Jurkat, Clone E6-1 (cell line): Measurements from ENCODE around the gene CKB.
"Not testable (repeated sequence)": the region's sequence is repeated elsewhere in the genome, so short reads cannot be mapped to it uniquely, and the experiment has no call there.

ENCODE experiments used
- DNase-seq: peaks from one replicate; pipeline ENCODE4 v3.0.0-alpha.2; 2011; ENCODE audit warnings: low read depth, low spot score
- H3K4me3 ChIP-seq: 2 replicates; pipeline ENCODE4 v1.5.1; 2011; ENCODE audit warnings: mild to moderate bottlenecking, low read length, control low read depth, moderate library complexity

Gene CKB

DNA sequence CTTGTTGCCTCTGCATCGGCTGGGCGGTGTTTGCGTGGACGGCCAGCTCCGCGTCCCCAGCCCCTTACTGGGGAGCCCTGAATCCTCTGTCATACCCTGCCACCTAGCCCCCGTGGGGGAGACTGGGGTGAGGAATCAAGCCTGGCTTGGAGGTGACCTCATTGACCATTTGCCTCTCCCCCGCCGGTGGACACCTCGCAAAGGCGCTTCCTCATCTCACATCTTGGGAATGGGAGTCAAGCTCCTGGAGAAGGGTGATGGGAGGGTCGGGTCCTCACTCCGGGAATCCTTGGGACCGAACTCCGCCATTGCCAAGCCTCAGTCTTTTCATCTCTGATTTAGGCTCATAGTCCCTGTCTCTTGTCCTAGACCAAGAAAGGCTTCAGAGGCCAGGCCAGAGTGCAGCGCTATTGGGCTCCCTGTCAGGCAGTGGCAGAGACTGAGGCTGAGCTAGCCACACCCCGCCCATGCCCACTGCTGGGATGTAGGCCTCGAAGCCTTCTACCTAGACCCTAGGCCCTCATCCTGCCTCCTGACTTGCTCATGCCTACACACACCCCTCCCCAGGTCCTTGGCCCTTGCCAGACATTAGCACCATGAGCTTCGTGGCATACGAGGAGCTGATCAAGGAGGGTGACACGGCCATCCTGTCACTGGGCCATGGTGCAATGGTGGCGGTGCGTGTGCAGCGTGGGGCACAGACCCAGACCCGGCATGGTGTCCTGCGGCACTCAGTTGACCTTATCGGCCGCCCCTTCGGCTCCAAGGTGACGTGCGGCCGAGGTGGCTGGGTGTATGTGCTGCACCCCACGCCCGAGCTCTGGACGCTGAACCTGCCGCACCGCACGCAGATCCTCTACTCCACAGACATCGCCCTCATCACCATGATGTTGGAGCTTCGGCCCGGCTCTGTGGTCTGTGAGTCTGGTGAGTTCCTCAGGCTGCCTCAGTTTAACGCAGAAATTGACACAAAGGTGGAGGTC is 7.0 kb upstream of the CKB start:
- H3K4me3 ChIP-seq: peak overlapping the region; percentile 80
- no peak for DNase-seq

GRCh38 chr14:103528587-103529382 is 6.2 kb upstream of the CKB start, which contains the start of gene TRMT61A:
Gene TRMT61A, plus strand, starts transcription at chr14:103529196. Its CDS starts 783 bp downstream, at chr14:103529979.
- H3K4me3 ChIP-seq: peak within 1 kb of the TSS; percentile 80
- DNase-seq: peak; percentile 58

- DNase-seq: no peak
- H3K4me3 ChIP-seq: peak overlapping the region; percentile 80
Measured at GRCh38 chr14:103528146-103528586, 5.5 kb upstream of the CKB start.

DNA sequence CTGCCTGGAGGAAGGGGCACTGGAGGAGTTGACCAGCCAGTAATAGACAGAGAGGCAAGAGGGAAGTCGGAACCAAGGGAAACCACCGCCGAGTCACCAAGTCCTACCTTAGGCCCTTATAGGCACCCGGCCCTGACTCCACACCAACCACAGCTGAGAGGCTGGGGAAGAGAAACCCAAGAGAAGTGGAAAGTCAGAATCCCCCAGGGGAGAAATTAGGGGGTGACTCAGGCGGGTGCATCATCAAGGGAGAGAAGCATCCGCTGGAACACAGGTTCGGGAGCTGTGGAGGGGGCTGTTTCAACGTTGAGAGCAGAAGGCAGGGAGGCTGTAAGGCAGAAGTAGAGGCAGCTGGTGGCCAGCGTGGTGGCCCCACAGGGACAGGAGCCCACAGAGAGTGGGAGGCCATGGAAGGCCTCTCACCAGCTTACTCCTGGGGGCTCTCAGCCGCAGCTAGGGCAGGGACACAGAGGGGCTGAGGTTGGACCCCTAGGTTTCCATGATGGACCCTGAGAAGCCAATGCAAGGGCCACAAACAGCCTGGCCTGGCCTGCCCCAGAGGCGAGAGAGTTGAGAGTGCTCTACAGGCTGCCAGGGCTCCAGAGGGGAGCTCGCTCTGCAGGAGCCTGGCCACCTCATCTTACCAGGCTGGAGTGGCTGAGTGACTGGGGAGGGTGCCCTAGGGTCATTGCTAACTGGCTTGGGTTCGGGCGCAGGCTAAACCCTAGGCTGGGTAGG is 4.9 kb upstream of the CKB start:
- DNase-seq: no peak
- no peak overlapping the region; the same call in 1 of the 2 replicates for H3K4me3 ChIP-seq

- no peak for DNase-seq
- H3K4me3 ChIP-seq: no peak overlapping the region
Measured at GRCh38 chr14:103526914-103527248, 4.3 kb upstream of the CKB start.

DNA sequence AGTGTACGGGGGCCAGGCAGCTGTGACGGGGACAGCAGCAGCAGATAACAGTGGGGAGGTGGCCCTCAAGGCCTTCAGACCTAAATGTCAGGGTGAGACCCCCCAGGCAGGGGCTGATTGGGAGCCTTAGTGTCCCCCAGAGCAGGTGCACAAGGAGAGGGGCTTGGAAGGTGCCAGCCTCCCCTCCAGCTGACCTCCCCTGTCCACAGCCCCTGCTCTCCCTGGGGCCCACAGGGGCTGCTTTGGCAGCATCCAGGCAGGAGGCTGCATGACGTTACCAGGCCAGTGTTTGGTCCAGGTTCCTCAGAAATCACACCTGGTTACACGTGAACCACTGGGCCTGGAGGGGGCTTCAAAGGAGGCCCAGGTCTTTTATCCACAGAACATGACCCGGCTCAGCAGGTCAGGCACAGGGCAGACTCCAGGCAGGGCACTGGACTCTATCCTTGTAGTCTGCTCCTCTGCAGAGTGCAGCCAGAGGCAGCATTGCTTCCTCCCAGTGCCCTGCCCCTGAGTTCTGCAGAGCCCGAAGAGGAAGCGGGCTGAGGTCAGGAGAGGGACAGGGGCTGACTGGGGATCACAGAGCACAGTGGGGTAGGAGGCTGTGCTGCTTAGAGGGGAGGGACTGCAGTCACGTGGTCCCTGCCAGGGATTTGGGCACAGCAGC is 3.8 kb upstream of the CKB start:
- H3K4me3 ChIP-seq: no peak overlapping the region
- no peak for DNase-seq

DNA sequence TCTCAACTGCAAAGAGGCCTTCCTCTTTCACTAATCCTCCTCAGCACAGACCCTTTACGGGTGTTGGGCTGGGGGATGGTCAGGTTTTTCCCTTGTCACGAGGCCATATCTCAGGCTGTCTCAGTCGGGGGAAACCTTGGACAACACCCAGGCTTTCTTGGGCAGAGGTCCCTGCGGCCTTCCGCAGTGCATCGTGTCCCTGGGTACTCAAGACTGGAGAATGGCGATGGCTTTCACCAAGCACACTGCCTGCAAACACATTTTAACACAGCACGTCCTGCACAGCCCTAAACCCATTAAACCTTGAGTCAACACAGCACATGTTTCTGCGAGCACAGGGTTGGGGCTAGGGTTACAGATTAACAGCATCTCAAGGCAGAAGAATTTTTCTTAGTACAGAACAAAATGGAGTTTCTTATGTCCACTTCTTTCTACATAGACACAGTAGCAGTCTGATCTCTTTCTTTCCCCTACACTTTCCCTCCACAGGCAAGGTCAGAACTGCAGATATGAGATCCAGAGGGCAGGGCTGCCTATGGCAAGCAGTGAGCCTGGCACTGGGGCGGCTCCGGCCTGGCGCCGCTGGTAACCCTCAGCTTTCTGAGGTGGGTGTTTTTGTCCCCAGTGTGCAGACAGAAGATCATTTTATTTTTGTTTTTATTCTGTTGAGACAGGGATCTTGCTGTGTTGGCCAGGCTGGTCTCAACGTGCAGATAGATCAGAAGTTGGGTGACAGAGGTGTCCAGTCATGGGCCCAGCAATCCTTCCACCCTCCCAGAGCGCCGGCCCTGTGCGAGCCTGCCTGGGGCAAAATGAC is 3.0 kb upstream of the CKB start:
- not testable (repeated sequence) for DNase-seq, H3K4me3 ChIP-seq

DNA sequence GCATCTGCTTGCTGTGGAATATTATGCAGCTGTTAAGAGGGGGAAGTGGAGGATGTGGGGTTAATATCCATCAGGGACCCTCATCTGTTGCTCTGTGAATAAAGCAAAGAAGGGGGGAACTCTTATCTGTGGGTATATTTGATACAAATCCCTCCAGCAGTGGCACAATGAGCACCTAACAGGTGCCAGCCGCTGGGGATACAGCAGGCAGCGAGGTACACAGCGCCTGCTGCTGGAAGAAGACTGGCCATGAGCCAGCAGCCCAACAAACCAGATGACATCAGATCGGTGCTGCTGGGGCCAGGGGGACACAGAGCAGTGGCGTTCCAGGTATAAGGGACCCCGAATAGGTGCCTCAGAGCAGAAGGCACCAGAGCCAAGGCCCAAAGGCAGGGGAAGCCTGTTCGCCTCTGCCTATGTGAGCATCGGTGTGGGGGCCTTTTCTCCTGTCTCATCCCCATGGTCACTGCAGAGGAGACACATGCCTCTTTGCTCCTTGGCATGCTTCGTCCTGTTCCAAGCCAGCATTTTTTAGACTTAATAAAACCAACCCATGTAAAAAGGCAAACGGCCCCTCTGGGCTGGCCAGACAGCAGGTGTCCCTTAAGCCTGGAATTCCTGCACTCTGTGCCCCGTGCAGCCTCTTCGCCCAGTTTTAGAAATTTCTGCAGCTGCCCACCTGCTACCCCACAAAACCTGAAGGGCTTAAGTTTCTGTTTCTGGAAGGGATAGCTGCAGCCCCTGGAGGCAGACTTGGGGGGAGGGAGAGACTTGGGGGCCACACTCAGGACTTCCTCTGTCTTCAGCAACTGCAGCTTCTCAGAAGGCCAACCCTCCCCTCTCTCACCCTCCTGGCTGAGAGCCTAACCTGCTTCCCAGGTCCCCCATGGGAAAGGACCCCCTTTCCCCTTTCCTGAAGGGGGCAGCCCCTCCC is 1.6 kb upstream of the CKB start:
- H3K4me3 ChIP-seq: no peak overlapping the region
- DNase-seq: no peak

- no peak overlapping the region for H3K4me3 ChIP-seq
Measured at GRCh38 chr14:103523575-103523954, 935 bp upstream of the CKB start.

DNA sequence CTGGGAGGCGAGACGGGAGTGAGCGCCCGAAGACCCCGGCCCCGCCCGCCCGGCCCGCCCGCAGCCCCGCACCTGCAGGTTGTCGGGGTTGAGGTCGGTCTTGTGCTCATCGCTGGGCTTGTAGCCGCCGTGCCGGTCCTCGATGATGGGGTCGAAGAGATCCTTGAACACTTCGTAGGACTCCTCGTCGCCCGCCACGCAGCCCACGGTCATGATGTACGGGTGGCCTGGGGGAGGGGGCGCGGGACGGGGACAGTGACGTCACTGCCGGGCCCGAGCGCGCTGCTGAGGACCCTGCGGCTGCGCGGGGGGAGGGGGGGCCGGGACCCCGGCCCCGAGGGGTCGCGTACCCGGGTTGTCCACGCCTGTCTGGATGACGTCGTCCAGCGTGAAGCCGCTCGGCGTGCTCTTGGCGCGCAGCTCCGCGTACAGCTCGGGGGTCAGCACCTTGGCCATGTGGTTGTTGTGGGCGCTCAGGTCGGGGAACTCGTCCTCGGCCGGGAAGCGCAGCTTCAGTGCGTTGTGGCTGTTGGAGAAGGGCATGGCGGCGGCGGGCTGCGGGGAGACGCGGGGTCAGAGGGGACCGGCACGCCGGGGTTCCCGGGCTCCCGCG is 573 bp downstream of the CKB start:
- H3K4me3 ChIP-seq: peak overlapping the region; percentile 56; the same call in 1 of the 2 replicates

More at GRCh38 chr14:103523575-103523954, 935 bp upstream of the CKB start:
- no peak for DNase-seq

DNA sequence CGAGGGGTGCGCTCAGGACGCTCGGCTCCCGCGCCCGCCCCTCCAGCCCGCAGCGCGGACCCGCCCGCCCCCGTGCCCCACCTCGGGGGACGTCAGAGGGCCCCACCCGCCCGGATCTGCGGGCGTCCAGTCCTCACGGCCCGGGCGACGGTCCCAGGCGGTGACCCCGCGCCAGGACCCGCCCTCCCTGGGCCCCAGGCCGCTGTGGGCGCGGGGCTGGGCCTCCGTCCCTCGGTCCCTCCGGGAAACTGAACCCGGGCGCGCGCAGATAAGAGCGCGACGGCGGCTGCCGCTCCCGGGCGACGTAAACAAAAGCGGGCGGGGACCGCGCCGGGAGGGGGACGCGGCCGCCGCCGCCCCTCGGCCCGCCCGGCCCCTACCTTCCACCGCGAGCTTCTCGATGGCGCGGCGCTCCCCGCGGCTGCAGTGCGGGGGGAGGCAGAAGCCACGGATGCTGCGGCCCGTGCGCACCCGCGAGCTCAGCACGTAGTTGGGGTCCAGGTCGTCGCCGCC is 1.1 kb downstream of the CKB start:
- peak overlapping the region; percentile 56 for H3K4me3 ChIP-seq
- no peak for DNase-seq

More for the DNA sequence above, 573 bp downstream of the CKB start:
- no peak for DNase-seq

DNA sequence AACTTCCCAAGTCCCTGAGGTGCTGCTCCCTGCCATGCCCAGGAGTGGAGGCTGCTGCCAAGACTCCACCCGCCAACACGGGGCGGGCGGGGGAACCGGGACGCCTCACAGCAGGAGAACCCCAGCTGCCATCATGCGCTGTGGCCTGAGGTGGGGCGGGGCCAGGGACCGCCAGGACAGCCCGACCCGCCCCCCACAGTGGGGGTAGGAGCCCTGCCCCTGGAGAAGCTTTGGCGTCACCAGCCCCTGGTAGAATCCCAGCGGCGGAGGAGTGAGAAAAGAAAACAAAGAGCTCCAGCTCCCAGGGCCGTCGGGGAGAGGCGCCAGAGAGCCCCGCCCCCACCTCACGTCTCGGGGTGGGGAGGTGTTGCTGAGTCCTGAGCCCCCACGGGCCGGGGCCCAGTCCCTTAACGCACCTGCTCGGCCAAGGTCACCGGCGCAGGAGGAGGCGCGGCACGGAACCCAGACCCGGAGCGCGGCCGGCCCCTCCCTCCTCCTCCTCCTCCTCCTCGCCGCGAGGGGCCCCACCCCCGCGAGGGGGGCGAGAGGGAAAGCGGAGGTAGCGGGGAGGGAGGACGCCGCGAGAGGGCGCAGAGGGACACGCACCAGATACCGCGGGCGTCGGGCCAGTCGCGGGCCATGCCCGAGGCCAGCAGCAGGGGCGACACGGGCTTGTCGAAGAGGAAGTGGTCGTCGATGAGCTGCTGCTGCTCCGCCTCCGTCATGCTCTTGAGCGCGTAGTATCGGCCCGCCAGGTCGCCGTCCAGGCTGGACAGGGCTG is 1.8 kb downstream of the CKB start:
- peak overlapping the region; percentile 56 for H3K4me3 ChIP-seq
- DNase-seq: peak; percentile 50

DNA sequence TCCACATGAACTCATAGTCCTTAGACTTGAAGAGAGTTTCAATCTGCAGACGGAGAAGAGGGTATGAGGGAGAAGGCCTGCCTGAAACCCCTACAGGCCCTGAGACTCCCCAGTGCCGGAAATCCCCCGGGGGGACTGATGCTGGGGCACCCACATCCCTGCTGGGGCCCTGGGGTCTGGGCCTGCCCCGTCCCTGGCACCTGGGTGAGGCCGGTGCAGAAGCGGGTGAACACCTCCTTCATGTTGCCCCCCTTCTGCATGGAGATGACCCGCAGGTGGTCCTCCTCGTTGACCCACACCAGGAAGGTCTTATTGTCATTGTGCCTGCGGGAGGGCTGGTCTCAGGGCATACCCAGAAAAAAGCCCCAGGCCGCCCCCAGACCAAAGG is 2.4 kb downstream of the CKB start:
- H3K4me3 ChIP-seq: peak overlapping the region; percentile 56; the same call in 1 of the 2 replicates
- no peak for DNase-seq

GRCh38 chr14:103519837-103520212 is 2.8 kb downstream of the CKB start:
- DNase-seq: no peak
- H3K4me3 ChIP-seq: no peak overlapping the region

GRCh38 chr14:103519043-103519836 is 3.4 kb downstream of the CKB start:
- DNase-seq: no peak
- H3K4me3 ChIP-seq: no peak overlapping the region
